ENCODE data around the gene CYSTM1.

The CYSTM1 gene

GRCh38 chr5:140174465-140175366 lies at the start of gene CYSTM1:
CYSTM1 (plus strand) TSS chr5:140175188; CDS start chr5:140194466, 19,278 bp downstream.
- DNase-seq (ENCODE audit: insufficient read length, low spot score) (peak; percentile 85), FAIRE-seq (peak; percentile 81)

GRCh38 chr5:140125637-140126036 lies 49.4 kb upstream of the CYSTM1 start, which contains the start of gene IGIP:
IGIP (plus strand) TSS chr5:140125937; CDS start chr5:140128477, 2,540 bp downstream.
- DNase-seq (ENCODE audit: insufficient read length, low spot score) (no peak), FAIRE-seq (no peak)

GRCh38 chr5:140126315-140127012 lies 48.5 kb upstream of the CYSTM1 start:
- no peak for FAIRE-seq
- DNase-seq (ENCODE audit: insufficient read length, low spot score): no peak

GRCh38 chr5:140128376-140128775 lies 46.6 kb upstream of the CYSTM1 start:
- no peak for DNase-seq (ENCODE audit: insufficient read length, low spot score)
- FAIRE-seq: no peak

GRCh38 chr5:140130949-140131733 lies 43.8 kb upstream of the CYSTM1 start:
- DNase-seq (ENCODE audit: insufficient read length, low spot score): no peak

GRCh38 chr5:140131967-140132409 lies 43.0 kb upstream of the CYSTM1 start:
- no peak for DNase-seq (ENCODE audit: insufficient read length, low spot score)
- peak; percentile 67 for FAIRE-seq

More at GRCh38 chr5:140130949-140131733, 43.8 kb upstream of the CYSTM1 start:
- no peak for FAIRE-seq

- FAIRE-seq (peak; percentile 33), DNase-seq (ENCODE audit: insufficient read length, low spot score) (no peak)
Measured at GRCh38 chr5:140133514-140134167, 41.3 kb upstream of the CYSTM1 start.

GRCh38 chr5:140134277-140134935 lies 40.6 kb upstream of the CYSTM1 start:
- no peak for DNase-seq (ENCODE audit: insufficient read length, low spot score)
- no peak for FAIRE-seq

GRCh38 chr5:140135127-140135526 lies 39.9 kb upstream of the CYSTM1 start:
- DNase-seq (ENCODE audit: insufficient read length, low spot score) (no peak), FAIRE-seq (no peak)

GRCh38 chr5:140136624-140137023 lies 38.4 kb upstream of the CYSTM1 start:
- FAIRE-seq: no peak
- no peak for DNase-seq (ENCODE audit: insufficient read length, low spot score)

- FAIRE-seq: no peak
- DNase-seq (ENCODE audit: insufficient read length, low spot score): no peak
Measured at GRCh38 chr5:140140435-140140834, 34.6 kb upstream of the CYSTM1 start.

- DNase-seq (ENCODE audit: insufficient read length, low spot score) (no peak), FAIRE-seq (no peak)
Measured at GRCh38 chr5:140141241-140141640, 33.7 kb upstream of the CYSTM1 start.

- FAIRE-seq (no peak), DNase-seq (ENCODE audit: insufficient read length, low spot score) (no peak)
Measured at GRCh38 chr5:140142246-140142645, 32.7 kb upstream of the CYSTM1 start.

- FAIRE-seq (no peak), DNase-seq (ENCODE audit: insufficient read length, low spot score) (no peak)
Measured at GRCh38 chr5:140142856-140143255, 32.1 kb upstream of the CYSTM1 start.

GRCh38 chr5:140143521-140144258 lies 31.3 kb upstream of the CYSTM1 start:
- FAIRE-seq (peak; percentile 31), DNase-seq (ENCODE audit: insufficient read length, low spot score) (no peak)

- DNase-seq (ENCODE audit: insufficient read length, low spot score) (no peak), FAIRE-seq (no peak)
Measured at GRCh38 chr5:140145256-140145655, 29.7 kb upstream of the CYSTM1 start.

- peak; percentile 55 for DNase-seq (ENCODE audit: insufficient read length, low spot score)
- no peak for FAIRE-seq
Measured at GRCh38 chr5:140145818-140146522, 29.0 kb upstream of the CYSTM1 start.

- DNase-seq (ENCODE audit: insufficient read length, low spot score) (no peak), FAIRE-seq (no peak)
Measured at GRCh38 chr5:140146523-140146842, 28.5 kb upstream of the CYSTM1 start.

- FAIRE-seq (no peak), DNase-seq (ENCODE audit: insufficient read length, low spot score) (no peak)
Measured at GRCh38 chr5:140147460-140147859, 27.5 kb upstream of the CYSTM1 start.
